ENCODE measurements around the gene STAP1.

The STAP1 gene

GRCh38 chr4:67556436-67556835 is 2.1 kb upstream of the STAP1 start:
- FAIRE-seq, result no peak

- no peak for FAIRE-seq
Observed at GRCh38 chr4:67565284-67565683, 6.8 kb downstream of the STAP1 start.

- FAIRE-seq, result no peak
Observed at GRCh38 chr4:67566335-67566734, 7.8 kb downstream of the STAP1 start.

- FAIRE-seq, result no peak
Observed at GRCh38 chr4:67568820-67569219, 10.3 kb downstream of the STAP1 start.

GRCh38 chr4:67570537-67570936 is 12.0 kb downstream of the STAP1 start:
- no peak for FAIRE-seq

GRCh38 chr4:67571975-67572374 is 13.4 kb downstream of the STAP1 start:
- FAIRE-seq, result no peak

- FAIRE-seq, result no peak
Observed at GRCh38 chr4:67573193-67573592, 14.7 kb downstream of the STAP1 start.

- FAIRE-seq, result no peak
Observed at GRCh38 chr4:67575232-67576058, 16.9 kb downstream of the STAP1 start.

- no peak for FAIRE-seq
Observed at GRCh38 chr4:67576059-67576466, 17.5 kb downstream of the STAP1 start.

- FAIRE-seq, result no peak
Observed at GRCh38 chr4:67576538-67576937, 18.0 kb downstream of the STAP1 start.

- no peak for FAIRE-seq
Observed at GRCh38 chr4:67580577-67580976, 22.1 kb downstream of the STAP1 start.

- FAIRE-seq, result no peak
Observed at GRCh38 chr4:67581208-67581857, 22.8 kb downstream of the STAP1 start.

- FAIRE-seq, result no peak
Observed at GRCh38 chr4:67581913-67582312, 23.4 kb downstream of the STAP1 start.

GRCh38 chr4:67584496-67584895 is 26.0 kb downstream of the STAP1 start:
- FAIRE-seq, result no peak

GRCh38 chr4:67587156-67587555 is 28.6 kb downstream of the STAP1 start:
- no peak for FAIRE-seq

- FAIRE-seq, result no peak
Observed at GRCh38 chr4:67593741-67594175, 35.2 kb downstream of the STAP1 start.

GRCh38 chr4:67603310-67604028 is 44.9 kb downstream of the STAP1 start:
- no peak for FAIRE-seq

GRCh38 chr4:67604029-67604381 is 45.5 kb downstream of the STAP1 start:
- FAIRE-seq, result no peak

GRCh38 chr4:67604749-67605148 is 46.2 kb downstream of the STAP1 start:
- no peak for FAIRE-seq

- FAIRE-seq, result no peak
Observed at GRCh38 chr4:67608027-67608426, 49.5 kb downstream of the STAP1 start.

GRCh38 chr4:67614186-67614585 is 55.7 kb downstream of the STAP1 start:
- no peak for FAIRE-seq

GRCh38 chr4:67615119-67615518 is 56.6 kb downstream of the STAP1 start:
- FAIRE-seq, result no peak

- no peak for FAIRE-seq
Observed at GRCh38 chr4:67616478-67616877, 58.0 kb downstream of the STAP1 start.

GRCh38 chr4:67624939-67625338 is 66.4 kb downstream of the STAP1 start:
- no peak for FAIRE-seq
